Suprapubic skin (tissue), 4 donors: ENCODE measurements around the gene ANKRD18B.

ENCODE experiments used
- EP300 ChIP-seq: sonication (generic); formaldehyde crosslinking; IDR thresholded peaks from one replicate; pipeline ENCODE4 v1.6.1; 2017; ENCODE audit warnings: antibody characterized with exemption
- POLR2A ChIP-seq, 2 donors: fragments of 450-650 bp; IDR thresholded peaks; one replicate each; pipeline ENCODE4 v1.6.1; 2017; ENCODE audit warnings: antibody characterized with exemption in 2 of 2, mild to moderate bottlenecking in 2 of 2, moderate library complexity in 2 of 2
- POLR2AphosphoS5 ChIP-seq, 3 donors: sonication (generic); formaldehyde crosslinking; IDR thresholded peaks; one replicate each; pipeline ENCODE4 v1.6.1; 2017; ENCODE audit warnings: antibody characterized with exemption in 3 of 3
- TF ChIP-seq, protein P1 (sequence below), 2 donors: fragments of 200-600 bp in 1 of 2; fragments of 450-650 bp in 1 of 2; sonication (generic) in 1 of 2; IDR thresholded peaks; one replicate each; pipeline ENCODE4 v1.5.1; 2016 to 2019; ENCODE audit warnings: antibody characterized with exemption in 2 of 2, mild to moderate bottlenecking in 1 of 2, moderate library complexity in 1 of 2

DNA sequence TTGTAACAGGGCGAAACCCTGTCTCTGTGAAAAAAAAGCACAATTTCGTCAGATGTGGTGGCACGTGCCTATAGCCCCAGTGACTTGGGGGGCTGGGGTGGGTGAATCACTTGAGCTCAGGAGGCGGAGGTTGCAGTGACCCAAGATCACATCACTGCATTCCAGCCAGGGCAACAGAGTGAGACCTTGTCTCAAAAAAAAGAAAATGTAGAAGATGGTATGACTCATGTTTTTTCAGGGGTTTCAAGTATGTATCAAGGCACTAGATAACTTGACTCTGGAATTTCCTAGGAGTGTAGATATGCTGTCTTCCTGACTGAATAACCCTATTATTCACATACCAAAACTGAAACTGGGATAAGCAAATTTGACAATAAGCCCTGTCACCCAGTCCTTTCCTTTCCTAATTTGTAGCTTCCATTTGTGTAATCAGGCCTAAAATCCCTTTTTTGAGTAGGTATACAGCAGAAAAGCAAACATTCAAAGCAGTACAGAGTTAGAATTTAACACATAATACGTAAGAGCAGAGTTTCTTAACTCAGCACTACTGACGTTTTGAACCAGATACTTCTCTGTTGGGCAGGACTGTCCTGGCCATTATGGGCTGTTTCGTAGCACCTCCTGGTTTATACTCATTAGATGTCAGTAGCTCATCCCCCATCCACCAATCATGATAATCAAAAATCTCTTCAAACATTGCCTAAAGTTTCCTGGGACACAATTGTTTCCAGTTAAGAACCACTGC is 17.3 kb upstream of the ANKRD18B start:
- TF ChIP-seq, protein P1, sequence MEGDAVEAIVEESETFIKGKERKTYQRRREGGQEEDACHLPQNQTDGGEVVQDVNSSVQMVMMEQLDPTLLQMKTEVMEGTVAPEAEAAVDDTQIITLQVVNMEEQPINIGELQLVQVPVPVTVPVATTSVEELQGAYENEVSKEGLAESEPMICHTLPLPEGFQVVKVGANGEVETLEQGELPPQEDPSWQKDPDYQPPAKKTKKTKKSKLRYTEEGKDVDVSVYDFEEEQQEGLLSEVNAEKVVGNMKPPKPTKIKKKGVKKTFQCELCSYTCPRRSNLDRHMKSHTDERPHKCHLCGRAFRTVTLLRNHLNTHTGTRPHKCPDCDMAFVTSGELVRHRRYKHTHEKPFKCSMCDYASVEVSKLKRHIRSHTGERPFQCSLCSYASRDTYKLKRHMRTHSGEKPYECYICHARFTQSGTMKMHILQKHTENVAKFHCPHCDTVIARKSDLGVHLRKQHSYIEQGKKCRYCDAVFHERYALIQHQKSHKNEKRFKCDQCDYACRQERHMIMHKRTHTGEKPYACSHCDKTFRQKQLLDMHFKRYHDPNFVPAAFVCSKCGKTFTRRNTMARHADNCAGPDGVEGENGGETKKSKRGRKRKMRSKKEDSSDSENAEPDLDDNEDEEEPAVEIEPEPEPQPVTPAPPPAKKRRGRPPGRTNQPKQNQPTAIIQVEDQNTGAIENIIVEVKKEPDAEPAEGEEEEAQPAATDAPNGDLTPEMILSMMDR (IDR thresholded peaks at IDR 0.05), result no peak
- TF ChIP-seq POLR2A (IDR thresholded peaks at IDR 0.05) (no peak), POLR2AphosphoS5 (IDR thresholded peaks at IDR 0.05) (no peak), EP300 (no peak)
